Stomach (tissue), 9 donors: ENCODE results near the gene GPC6. TPM values are rescaled to one million over a fixed set of nuclear protein-coding genes. Genes with fewer than 3 reads are reported as not detected.

ENCODE experiments used
- DNase-seq, 2 donors: peaks; one replicate each; pipeline versions ENCODE4 v3.0.0 to v3.0.0-alpha.2; 2013 to 2019
- H3K27ac ChIP-seq, 5 donors: fragments of 200-600 bp in 4 of 5; sonication (generic) in 4 of 5; one replicate each; pipeline ENCODE4 v1.5.1; 2013 to 2019; ENCODE audit warnings: mild to moderate bottlenecking in 1 of 5, moderate library complexity in 1 of 5
- H3K27me3 ChIP-seq, 3 donors: fragments of 200-600 bp; sonication (generic); one replicate each; pipeline ENCODE4 v1.5.1; 2017 to 2019; ENCODE audit warnings: mixed run types in 1 of 3
- H3K36me3 ChIP-seq, 4 donors: fragments of 200-600 bp; sonication (generic); 1 replicate in 3 of 4; 2 replicates in 1 of 4; pipeline ENCODE4 v1.5.1; 2016 to 2019
- H3K4me1 ChIP-seq, 4 donors: fragments of 200-600 bp; sonication (generic); one replicate each; pipeline ENCODE4 v1.5.1; 2016 to 2019
- H3K4me3 ChIP-seq, 4 donors: fragments of 200-600 bp; sonication (generic) in 3 of 4; one replicate each; pipeline ENCODE4 v1.5.1; 2016 to 2019; ENCODE audit warnings: mild to moderate bottlenecking in 1 of 4
- H3K9me3 ChIP-seq, 4 donors: fragments of 200-600 bp; sonication (generic); one replicate each; pipeline ENCODE4 v1.5.1; 2016 to 2019
- CTCF ChIP-seq, 7 experiments: fragments of 450-650 bp in 4 of 7; fragments of 200-600 bp in 3 of 7; sonication (generic) in 3 of 7; IDR thresholded peaks; one replicate each; pipeline ENCODE4 v1.5.1; 2016 to 2019; ENCODE audit warnings: antibody characterized with exemption in 7 of 7, control low read depth in 2 of 7, mild to moderate bottlenecking in 1 of 7
- EP300 ChIP-seq: sonication (generic); formaldehyde crosslinking; IDR thresholded peaks from one replicate; pipeline ENCODE4 v1.6.1; 2017; ENCODE audit warnings: antibody characterized with exemption
- POLR2A ChIP-seq, 4 donors: fragments of 450-650 bp; IDR thresholded peaks; one replicate each; pipeline ENCODE4 v1.6.1; 2016; ENCODE audit warnings: antibody characterized with exemption in 4 of 4, control low read depth in 2 of 4, mild to moderate bottlenecking in 1 of 4, moderate library complexity in 1 of 4
- POLR2AphosphoS5 ChIP-seq, 3 donors: sonication (generic); formaldehyde crosslinking; IDR thresholded peaks; one replicate each; pipeline ENCODE4 v1.6.1; 2016; ENCODE audit warnings: antibody characterized with exemption in 3 of 3
- WGBS, 5 donors: extraction: QIAGEN DNeasy Blood & Tissue Kit in 3 of 5; methylation state at CpG; one replicate each; pipeline versions ENCODE4 v1.1.5 to v1.1.7; 2013 to 2018; 5-methylcytosine and 5-hydroxymethylcytosine counted together
- intact Hi-C: fragments of 100-400 bp; cut with DNase I; formaldehyde crosslinking; loops from one replicate; pipeline ENCODE4 v1.15.1; 2023; ENCODE audit warnings: low total_unique reads
- polyA plus RNA-seq, 3 donors: library from polyadenylated mRNA; stranded (reverse); fragments of 200-250 nt; gene quantifications; one replicate each; pipeline ENCODE4 v1.2.3, GENCODE V29; 2013
- total RNA-seq, 5 donors: library from RNA; depleted of rRNA; stranded (reverse); fragments of >200 nt; gene quantifications; one replicate each; pipeline versions ENCODE4 v1.1.0 to v1.2.3, GENCODE V29; 2014 to 2016
- donor health status: healthy with polysubstance abuse.
- donor health status: Bipolar disorder and iron deficiency.
- donor health status: healthy.

GPC6 gene
- total and polyA plus RNA-seq, 8 donors: 0.70 to 52.7 (median 5.6) TPM

- no peaks in the 10 kb centered on the region for H3K9me3 ChIP-seq
- no peak overlapping the region for H3K4me3 ChIP-seq
- TF ChIP-seq POLR2AphosphoS5 (IDR thresholded peaks at IDR 0.05): no peak
- no peak for TF ChIP-seq EP300
- no peak for TF ChIP-seq POLR2A (IDR thresholded peaks at IDR 0.05)
- no peak for TF ChIP-seq CTCF (IDR thresholded peaks at IDR 0.05)
- intact Hi-C loops: no loop called here
- no peaks in the 10 kb centered on the region for H3K36me3 ChIP-seq
- WGBS, 5 donors: 52 to 74% (median 65%) methylated on average over 2 of the region's 2 CpGs
- no peak overlapping the region for H3K27ac ChIP-seq
- peaks cover 0 to 3% (median 0%) of the 10 kb centered on the region in 4 donors for H3K4me1 ChIP-seq
- no peak for DNase-seq
- no peaks in the 10 kb centered on the region for H3K27me3 ChIP-seq
These were observed 1085.3 kb downstream of the GPC6 start for GRCh38 chr13:94311893-94312292.

DNA sequence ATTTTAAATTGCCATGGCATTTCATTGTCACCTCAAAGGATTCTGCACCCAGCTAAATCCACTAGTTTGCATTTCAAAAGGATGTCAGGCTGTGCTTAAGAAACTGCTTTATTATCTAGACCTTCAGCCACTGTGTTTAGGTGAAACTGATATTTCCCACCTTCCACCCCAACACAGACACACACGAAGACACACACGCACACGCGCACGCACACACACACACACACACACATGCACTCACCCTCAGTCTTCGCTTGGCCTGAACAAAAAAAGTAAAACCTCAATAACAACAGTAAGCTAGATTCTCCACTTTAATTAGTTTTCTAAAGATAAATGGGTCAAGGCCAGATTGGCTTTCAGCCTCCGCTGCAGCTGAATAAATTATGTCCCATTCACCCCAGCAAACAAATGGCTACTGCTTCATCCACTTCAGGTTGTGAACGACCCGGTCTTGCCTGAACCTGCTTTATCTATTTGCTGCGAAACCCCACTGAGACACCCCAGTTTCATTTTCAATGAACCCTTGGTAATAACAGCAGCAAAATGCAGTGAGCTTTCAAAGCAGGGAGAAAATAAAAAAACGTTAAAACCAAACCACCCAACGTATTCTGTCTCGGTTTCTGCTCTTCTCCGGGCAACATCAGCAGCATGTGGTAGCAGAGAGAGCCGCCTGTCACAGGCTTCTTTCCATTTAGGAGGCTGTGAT, 1086.1 kb downstream of the GPC6 start:
- Histone ChIP-seq H3K27ac (no peak overlapping the region), H3K36me3 (no peaks in the 10 kb centered on the region), H3K4me1 (peaks cover 0 to 3% (median 0%) of the 10 kb centered on the region in 4 donors), H3K9me3 (no peaks in the 10 kb centered on the region), H3K4me3 (no peak overlapping the region), H3K27me3 (no peaks in the 10 kb centered on the region)
- no peak for TF ChIP-seq EP300
- no peak for TF ChIP-seq CTCF (IDR thresholded peaks at IDR 0.05)
- no peak for TF ChIP-seq POLR2AphosphoS5 (IDR thresholded peaks at IDR 0.05)
- no peak for TF ChIP-seq POLR2A (IDR thresholded peaks at IDR 0.05)
- intact Hi-C loops: no loop called here
- no peak for DNase-seq
- WGBS, 5 donors: 62 to 77% (median 67%) methylated on average over 15 of the region's 15 CpGs

GRCh38 chr13:94313321-94313910, 1086.8 kb downstream of the GPC6 start:
- H3K9me3 ChIP-seq: no peaks in the 10 kb centered on the region
- no peak overlapping the region for H3K27ac ChIP-seq
- 71 to 88% (median 82%) methylated on average over 3 of the region's 3 CpGs for WGBS, 5 donors
- H3K27me3 ChIP-seq: no peaks in the 10 kb centered on the region
- intact Hi-C loops: no loop called here
- no peaks in the 10 kb centered on the region for H3K36me3 ChIP-seq
- no peak overlapping the region for H3K4me3 ChIP-seq
- peaks cover 0 to 3% (median 0%) of the 10 kb centered on the region in 4 donors for H3K4me1 ChIP-seq
- no peak for TF ChIP-seq CTCF (IDR thresholded peaks at IDR 0.05)
- TF ChIP-seq POLR2AphosphoS5 (IDR thresholded peaks at IDR 0.05): no peak
- TF ChIP-seq EP300: no peak
- TF ChIP-seq POLR2A (IDR thresholded peaks at IDR 0.05): no peak
- no peak for DNase-seq

- H3K36me3 ChIP-seq: no peaks in the 10 kb centered on the region
- H3K27ac ChIP-seq: no peak overlapping the region
- TF ChIP-seq EP300 (no peak), POLR2AphosphoS5 (IDR thresholded peaks at IDR 0.05) (no peak), CTCF (IDR thresholded peaks at IDR 0.05) (no peak), POLR2A (IDR thresholded peaks at IDR 0.05) (no peak)
- intact Hi-C loops: no loop called here
- WGBS, 5 donors: 82 to 97% (median 87%) methylated on average over 3 of the region's 3 CpGs
- H3K4me1 ChIP-seq: peaks cover 0 to 3% (median 0%) of the 10 kb centered on the region in 4 donors
- DNase-seq: no peak
- H3K9me3 ChIP-seq: no peaks in the 10 kb centered on the region
- no peaks in the 10 kb centered on the region for H3K27me3 ChIP-seq
- no peak overlapping the region for H3K4me3 ChIP-seq
These were observed 1087.3 kb downstream of the GPC6 start for GRCh38 chr13:94313926-94314325.
